CD14-positive monocyte (primary cell): ENCODE measurements around the gene MYO1C. TPM values are rescaled to one million over a fixed set of nuclear protein-coding genes. Genes with fewer than 3 reads are reported as not detected.

Experiments used
- DNase-seq, 3 donors: peaks; one replicate each; pipeline ENCODE4 v3.0.0-alpha.2; 2011 to 2022
- H2AFZ ChIP-seq: 2 replicates; pipeline ENCODE4 v1.6.0; 2012; ENCODE audit warnings: mild to moderate bottlenecking, low read depth, low read length, inconsistent platforms; ENCODE audit not compliant: insufficient read depth, poor library complexity, severe bottlenecking
- H3K27ac ChIP-seq, 2 donors: 1 replicate in 1 of 2; 2 replicates in 1 of 2; pipeline ENCODE4 v1.5.1; 2012 to 2013; ENCODE audit warnings: low read length in 2 of 2, control low read depth in 1 of 2, inconsistent platforms in 1 of 2, low read depth in 1 of 2, mild to moderate bottlenecking in 1 of 2
- H3K27me3 ChIP-seq, 2 donors: one replicate each; pipeline versions ENCODE4 v1.6.0 to v1.6.1; 2011 to 2013; ENCODE audit warnings: low read length in 2 of 2; ENCODE audit not compliant: control insufficient read depth in 2 of 2, insufficient read depth in 2 of 2
- H3K36me3 ChIP-seq, 2 donors: replicated peaks in 1 of 2; 1 replicate in 1 of 2; 2 replicates in 1 of 2; pipeline versions ENCODE4 v1.5.1 to v1.6.1; 2012 to 2013; ENCODE audit warnings: low read length in 2 of 2, control low read depth in 1 of 2, inconsistent platforms in 1 of 2, mild to moderate bottlenecking in 1 of 2; ENCODE audit not compliant: insufficient read depth in 2 of 2, control insufficient read depth in 1 of 2
- H3K4me1 ChIP-seq, 2 donors: 1 replicate in 1 of 2; 2 replicates in 1 of 2; pipeline versions ENCODE4 v1.5.1 to v1.6.1; 2012 to 2013; ENCODE audit warnings: low read length in 2 of 2, control low read depth in 1 of 2, inconsistent platforms in 1 of 2, mild to moderate bottlenecking in 1 of 2, moderate library complexity in 1 of 2; ENCODE audit not compliant: insufficient read depth in 2 of 2, control insufficient read depth in 1 of 2
- H3K4me2 ChIP-seq: replicated peaks from 2 replicates; pipeline ENCODE3; 2012; ENCODE audit warnings: low read length, moderate library complexity, mild to moderate bottlenecking; ENCODE audit not compliant: poor library complexity, severe bottlenecking; ENCODE audit errors: extremely low read depth
- H3K4me3 ChIP-seq, 3 experiments: fragments of 200-600 bp in 1 of 3; sonication (generic) in 1 of 3; replicated peaks in 1 of 3; 1 replicate in 2 of 3; 2 replicates in 1 of 3; pipeline ENCODE4 v1.5.1; 2011 to 2013; ENCODE audit warnings: low read length in 3 of 3, mild to moderate bottlenecking in 3 of 3, control low read depth in 2 of 3, low read depth in 2 of 3, inconsistent platforms in 1 of 3, moderate library complexity in 1 of 3
- H3K79me2 ChIP-seq: 2 replicates; pipeline ENCODE4 v1.6.0; 2012; ENCODE audit warnings: mild to moderate bottlenecking, control low read depth, inconsistent platforms, low read length, moderate library complexity; ENCODE audit not compliant: insufficient read depth
- H3K9ac ChIP-seq: 2 replicates; pipeline ENCODE4 v1.6.0; 2017; ENCODE audit warnings: low read length, mild to moderate bottlenecking; ENCODE audit not compliant: insufficient read depth, poor library complexity, severe bottlenecking
- H3K9me3 ChIP-seq, 2 donors: replicated peaks in 1 of 2; 1 replicate in 1 of 2; 2 replicates in 1 of 2; pipeline versions ENCODE4 v1.5.1 to v1.6.1; 2012 to 2013; ENCODE audit warnings: low read length in 2 of 2, control low read depth in 1 of 2; ENCODE audit not compliant: control insufficient read depth in 1 of 2, insufficient read depth in 1 of 2
- H4K20me1 ChIP-seq: 2 replicates; pipeline ENCODE4 v1.6.0; 2012; ENCODE audit warnings: mild to moderate bottlenecking, low read length, control low read depth, moderate library complexity; ENCODE audit not compliant: insufficient read depth
- H3K27ac Mint-ChIP-seq, 7 donors: one replicate each; pipeline ENCODE4 v1.8.0; 2020; ENCODE audit warnings: mild to moderate bottlenecking in 7 of 7, mixed read lengths in 7 of 7, moderate library complexity in 6 of 7, inconsistent platforms in 2 of 7
- H3K27me3 Mint-ChIP-seq, 3 donors: one replicate each; pipeline ENCODE4 v1.8.0; 2021 to 2022; ENCODE audit warnings: low read depth in 3 of 3, mild to moderate bottlenecking in 3 of 3, mixed read lengths in 3 of 3, moderate library complexity in 3 of 3, inconsistent platforms in 1 of 3
- H3K36me3 Mint-ChIP-seq, 2 donors: one replicate each; pipeline ENCODE4 v1.8.0; 2020; ENCODE audit warnings: mixed read lengths in 2 of 2, inconsistent platforms in 1 of 2, mild to moderate bottlenecking in 1 of 2
- H3K4me1 Mint-ChIP-seq: one replicate; pipeline ENCODE4 v1.8.0; 2020; ENCODE audit warnings: mild to moderate bottlenecking, mixed read lengths
- H3K4me3 Mint-ChIP-seq, 2 donors: one replicate each; pipeline ENCODE4 v1.8.0; 2020; ENCODE audit warnings: mild to moderate bottlenecking in 2 of 2, mixed read lengths in 2 of 2, moderate library complexity in 1 of 2
- H3K9me3 Mint-ChIP-seq, 7 donors: one replicate each; pipeline ENCODE4 v1.8.0; 2020 to 2022; ENCODE audit warnings: mixed read lengths in 7 of 7, mild to moderate bottlenecking in 6 of 7, moderate library complexity in 6 of 7, inconsistent platforms in 2 of 7
- WGBS: methylation state at CpG from one replicate; pipeline ENCODE4 v1.1.5; 2013; ENCODE audit warnings: missing lambda C conversion rate; ENCODE audit not compliant: insufficient coverage; 5-methylcytosine and 5-hydroxymethylcytosine counted together
- intact Hi-C, 2 donors: fragments of 100-400 bp; cut with micrococcal nuclease; formaldehyde crosslinking; loops; one replicate each; pipeline versions ENCODE4 v1.15.0 to v1.15.1; 2023
- polyA plus RNA-seq, 3 donors: library from polyadenylated mRNA; depleted of rRNA in 1 of 3; unstranded in 2 of 3; stranded (reverse) in 1 of 3; fragments of 300-500 nt in 2 of 3; fragments of >200 nt in 1 of 3; fragmentation: Illumina TruSeq in 2 of 3; gene quantifications; 1 replicate in 2 of 3; 2 replicates in 1 of 3; pipeline ENCODE4 v1.2.3, GENCODE V29; 2012 to 2021
- TF ChIP-seq, protein P1 (sequence below): fragments of 200-600 bp; IDR thresholded peaks from one replicate; pipeline ENCODE4 v1.8.0; 2022; ENCODE audit warnings: antibody characterized with exemption, mild to moderate bottlenecking

Gene MYO1C
- polyA plus RNA-seq, 3 donors: 2.5 to 9.5 (median 3.1) TPM

DNA sequence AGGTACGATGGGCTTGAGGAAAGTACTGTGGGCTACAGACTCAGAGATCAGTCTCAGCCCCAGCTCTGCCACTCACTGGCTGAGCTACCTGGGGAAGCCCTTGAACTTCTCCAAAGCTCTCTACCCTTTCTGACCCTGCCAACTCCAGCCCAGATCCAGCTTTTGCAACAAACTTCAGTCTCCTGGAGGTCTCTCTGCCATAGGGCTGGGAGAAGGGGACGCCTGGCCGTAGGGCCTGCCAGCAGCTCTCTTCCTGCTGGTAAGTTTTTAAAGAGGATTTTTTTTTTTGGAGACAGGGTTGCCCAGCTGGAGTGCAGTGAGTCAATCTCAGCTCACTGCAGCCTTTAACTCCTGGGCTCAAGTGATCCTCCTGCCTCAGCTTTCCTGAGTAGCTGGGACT is 12.4 kb upstream of the MYO1C start:
- no peak overlapping the region for H2AFZ ChIP-seq
- peaks cover 8% of the 10 kb centered on the region for H3K4me1 Mint-ChIP-seq
- peaks cover 0 to 6% of the 10 kb centered on the region in 2 donors for H3K4me1 ChIP-seq
- H3K27ac ChIP-seq: no peak overlapping the region
- H3K9ac ChIP-seq: no peak overlapping the region
- TF ChIP-seq, protein P1, sequence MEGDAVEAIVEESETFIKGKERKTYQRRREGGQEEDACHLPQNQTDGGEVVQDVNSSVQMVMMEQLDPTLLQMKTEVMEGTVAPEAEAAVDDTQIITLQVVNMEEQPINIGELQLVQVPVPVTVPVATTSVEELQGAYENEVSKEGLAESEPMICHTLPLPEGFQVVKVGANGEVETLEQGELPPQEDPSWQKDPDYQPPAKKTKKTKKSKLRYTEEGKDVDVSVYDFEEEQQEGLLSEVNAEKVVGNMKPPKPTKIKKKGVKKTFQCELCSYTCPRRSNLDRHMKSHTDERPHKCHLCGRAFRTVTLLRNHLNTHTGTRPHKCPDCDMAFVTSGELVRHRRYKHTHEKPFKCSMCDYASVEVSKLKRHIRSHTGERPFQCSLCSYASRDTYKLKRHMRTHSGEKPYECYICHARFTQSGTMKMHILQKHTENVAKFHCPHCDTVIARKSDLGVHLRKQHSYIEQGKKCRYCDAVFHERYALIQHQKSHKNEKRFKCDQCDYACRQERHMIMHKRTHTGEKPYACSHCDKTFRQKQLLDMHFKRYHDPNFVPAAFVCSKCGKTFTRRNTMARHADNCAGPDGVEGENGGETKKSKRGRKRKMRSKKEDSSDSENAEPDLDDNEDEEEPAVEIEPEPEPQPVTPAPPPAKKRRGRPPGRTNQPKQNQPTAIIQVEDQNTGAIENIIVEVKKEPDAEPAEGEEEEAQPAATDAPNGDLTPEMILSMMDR: no peak
- no peaks in the 10 kb centered on the region for H3K27me3 ChIP-seq
- WGBS: 86% methylated on average over 1 of the region's 3 CpGs
- no peaks in the 10 kb centered on the region for H3K79me2 ChIP-seq
- H3K36me3 ChIP-seq: peaks cover 46 to 71% of the 10 kb centered on the region in 2 donors
- H3K9me3 ChIP-seq: no peaks in the 10 kb centered on the region
- peaks cover 0 to 3% (median 0%) of the 10 kb centered on the region in 7 donors for H3K9me3 Mint-ChIP-seq
- H4K20me1 ChIP-seq: peaks cover 15% of the 10 kb centered on the region
- H3K4me2 ChIP-seq: no peak overlapping the region
- H3K36me3 Mint-ChIP-seq: peaks cover 68 to 92% of the 10 kb centered on the region in 2 donors
- no peak for DNase-seq
- H3K27me3 Mint-ChIP-seq: peaks cover 0 to 5% (median 2%) of the 10 kb centered on the region in 3 donors
- H3K4me3 ChIP-seq: no peak overlapping the region
- no peak overlapping the region for H3K4me3 Mint-ChIP-seq
- no peak overlapping the region for H3K27ac Mint-ChIP-seq
- intact Hi-C loops: loop anchor here in 1 of 2 donors (5.0 kb wide), 1 partner anchor 58 kb away; no protein-coding TSS in a partner anchor

DNA sequence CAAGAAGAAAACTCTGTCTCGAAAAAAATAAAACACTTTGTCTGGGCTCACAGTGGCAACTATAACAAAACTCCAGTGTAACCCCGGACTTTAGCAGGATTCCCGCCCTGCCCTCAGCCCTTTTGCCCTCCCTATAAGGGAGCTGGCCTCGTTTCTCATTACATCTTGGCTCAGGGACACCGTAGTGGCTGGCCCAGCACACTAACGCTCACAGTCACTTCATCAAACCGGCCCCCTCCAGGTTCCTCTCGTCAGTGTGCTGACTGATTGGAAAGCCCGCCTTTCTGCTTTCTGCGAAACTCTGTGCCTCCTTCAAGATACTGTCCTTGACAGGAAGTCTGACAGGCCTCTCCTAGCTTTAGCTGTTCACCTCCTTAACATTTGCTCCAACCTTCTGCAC is 11.2 kb upstream of the MYO1C start:
- H3K36me3 Mint-ChIP-seq: peaks cover 68 to 94% of the 10 kb centered on the region in 2 donors
- H3K27me3 Mint-ChIP-seq: peaks cover 0 to 5% (median 3%) of the 10 kb centered on the region in 3 donors
- no peak for DNase-seq
- Histone ChIP-seq H3K79me2 (no peaks in the 10 kb centered on the region), H4K20me1 (peaks cover 3% of the 10 kb centered on the region), H3K9me3 (no peaks in the 10 kb centered on the region), H3K4me3 (no peak overlapping the region), H3K4me2 (no peak overlapping the region), H3K27me3 (no peaks in the 10 kb centered on the region), H3K9ac (no peak overlapping the region), H3K27ac (no peak overlapping the region), H3K4me1 (no peaks in the 10 kb centered on the region), H3K36me3 (peaks cover 42 to 72% of the 10 kb centered on the region in 2 donors), H2AFZ (no peak overlapping the region)
- no peaks in the 10 kb centered on the region for H3K4me1 Mint-ChIP-seq
- no peak overlapping the region for H3K27ac Mint-ChIP-seq
- no peak overlapping the region for H3K4me3 Mint-ChIP-seq
- TF ChIP-seq, protein P1: no peak
- intact Hi-C loops: loop anchor here in 1 of 2 donors (5.0 kb wide), 1 partner anchor 56 kb away; no protein-coding TSS in a partner anchor
- 92% methylated on average over 10 of the region's 10 CpGs for WGBS
- H3K9me3 Mint-ChIP-seq: peaks cover 0 to 3% (median 0%) of the 10 kb centered on the region in 7 donors
